ENCODE measurements around the gene RAB11B.
A peak's percentile ranks its signal among the peaks of the same experiment; 100 is the strongest.
"Not testable (repeated sequence)": the region's sequence is repeated elsewhere in the genome, so short reads cannot be mapped to it uniquely, and the experiment has no call there.

Gene RAB11B

GRCh38 chr19:8370176-8371010 is 19.8 kb upstream of the RAB11B start:
- DNase-seq (ENCODE audit: low read depth), result no peak

- DNase-seq (ENCODE audit: low read depth), result no peak
Observed at GRCh38 chr19:8371011-8371804, 19.0 kb upstream of the RAB11B start.

- DNase-seq (ENCODE audit: low read depth), result no peak
Observed at GRCh38 chr19:8373867-8374813, 16.0 kb upstream of the RAB11B start.

GRCh38 chr19:8375766-8376165 is 14.4 kb upstream of the RAB11B start:
- DNase-seq (ENCODE audit: low read depth), result not testable (repeated sequence)

- not testable (repeated sequence) for DNase-seq (ENCODE audit: low read depth)
Observed at GRCh38 chr19:8376373-8376974, 13.7 kb upstream of the RAB11B start.

- no peak for DNase-seq (ENCODE audit: low read depth)
Observed at GRCh38 chr19:8377598-8377997, 12.6 kb upstream of the RAB11B start.

GRCh38 chr19:8379156-8379891 is 10.8 kb upstream of the RAB11B start:
- not testable (repeated sequence) for DNase-seq (ENCODE audit: low read depth)

GRCh38 chr19:8384569-8384968 is 5.6 kb upstream of the RAB11B start:
- DNase-seq (ENCODE audit: low read depth), result not testable (repeated sequence)

- not testable (repeated sequence) for DNase-seq (ENCODE audit: low read depth)
Observed at GRCh38 chr19:8385103-8385502, 5.1 kb upstream of the RAB11B start.

- DNase-seq (ENCODE audit: low read depth), result not testable (repeated sequence)
Observed at GRCh38 chr19:8385566-8385965, 4.6 kb upstream of the RAB11B start.

- DNase-seq (ENCODE audit: low read depth), result not testable (repeated sequence)
Observed at GRCh38 chr19:8386419-8386818, 3.7 kb upstream of the RAB11B start.

- DNase-seq (ENCODE audit: low read depth), result no peak
Observed at GRCh38 chr19:8386990-8387389, 3.2 kb upstream of the RAB11B start.

- DNase-seq (ENCODE audit: low read depth), result no peak
Observed at GRCh38 chr19:8387688-8388611, 2.2 kb upstream of the RAB11B start.

- no peak for DNase-seq (ENCODE audit: low read depth)
Observed at GRCh38 chr19:8388612-8388958, 1.6 kb upstream of the RAB11B start.

- peak; percentile 85 for DNase-seq (ENCODE audit: low read depth)
Observed at GRCh38 chr19:8390617-8390981, 439 bp downstream of the RAB11B start.

GRCh38 chr19:8391198-8392016 is 1.2 kb downstream of the RAB11B start:
- DNase-seq (ENCODE audit: low read depth), result no peak

GRCh38 chr19:8392017-8392591 is 1.9 kb downstream of the RAB11B start:
- DNase-seq (ENCODE audit: low read depth), result peak; percentile 56

- DNase-seq (ENCODE audit: low read depth), result no peak
Observed at GRCh38 chr19:8393192-8393870, 3.2 kb downstream of the RAB11B start.
